ENCODE data around the gene NFATC2IP. TPM values are rescaled to one million over a fixed set of nuclear protein-coding genes. Genes with fewer than 3 reads are reported as not detected.

Gene NFATC2IP
- 18.8 and 23.6 TPM in 2 replicates for total RNA-seq

DNA sequence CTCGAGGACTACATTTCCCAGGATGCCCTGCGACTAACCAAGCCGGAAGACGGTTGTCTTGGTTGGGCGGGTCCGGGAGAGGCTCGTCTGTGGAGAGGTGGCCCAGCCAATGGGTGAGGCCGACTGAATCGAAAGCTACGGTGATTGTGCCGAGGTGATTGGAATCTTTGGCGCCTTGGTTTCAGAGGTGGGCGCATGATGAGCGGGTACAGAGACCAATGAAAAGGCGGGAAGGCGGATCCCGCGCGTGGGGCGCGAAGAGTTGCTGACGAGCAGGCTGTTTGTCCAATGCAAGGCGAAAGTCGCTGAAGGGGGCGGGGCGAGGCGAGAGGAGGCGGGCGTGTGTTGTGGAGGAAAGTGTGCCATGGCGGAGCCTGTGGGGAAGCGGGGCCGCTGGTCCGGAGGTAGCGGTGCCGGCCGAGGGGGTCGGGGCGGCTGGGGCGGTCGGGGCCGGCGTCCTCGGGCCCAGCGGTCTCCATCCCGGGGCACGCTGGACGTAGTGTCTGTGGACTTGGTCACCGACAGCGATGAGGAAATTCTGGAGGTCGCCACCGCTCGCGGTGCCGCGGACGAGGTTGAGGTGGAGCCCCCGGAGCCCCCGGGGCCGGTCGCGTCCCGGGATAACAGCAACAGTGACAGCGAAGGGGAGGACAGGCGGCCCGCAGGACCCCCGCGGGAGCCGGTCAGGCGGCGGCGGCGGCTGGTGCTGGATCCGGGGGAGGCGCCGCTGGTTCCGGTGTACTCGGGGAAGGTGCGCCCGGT, at the start of gene NFATC2IP:
Gene NFATC2IP, plus strand, starts transcription at position 290 of the 762 bp plus-strand sequence. Its CDS starts 75 bp downstream, at position 365.

GRCh38 chr16:28924762-28925385, 25.9 kb upstream of the NFATC2IP start, which contains the start of gene RABEP2:
Gene RABEP2, minus strand, starts transcription at chr16:28925238. Its CDS starts 75 bp downstream, at chr16:28925163.

DNA sequence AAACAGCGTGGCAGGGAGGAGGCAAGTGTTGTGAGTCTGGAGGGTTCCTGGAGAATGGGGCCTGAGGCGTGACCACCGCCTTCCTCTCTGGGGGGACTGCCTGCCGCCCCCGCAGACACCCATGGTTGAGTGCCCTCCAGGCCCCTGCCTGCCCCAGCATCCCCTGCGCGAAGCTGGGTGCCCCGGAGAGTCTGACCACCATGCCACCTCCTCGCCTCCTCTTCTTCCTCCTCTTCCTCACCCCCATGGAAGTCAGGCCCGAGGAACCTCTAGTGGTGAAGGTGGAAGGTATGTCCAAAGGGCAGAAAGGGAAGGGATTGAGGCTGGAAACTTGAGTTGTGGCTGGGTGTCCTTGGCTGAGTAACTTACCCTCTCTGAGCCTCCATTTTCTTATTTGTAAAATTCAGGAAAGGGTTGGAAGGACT, 18.9 kb upstream of the NFATC2IP start, which contains the start of gene CD19:
Gene CD19, plus strand, starts transcription at position 171 of the 425 bp plus-strand sequence. Its CDS starts 30 bp downstream, at position 201.

GRCh38 chr16:28974437-28975157, 23.9 kb downstream of the NFATC2IP start, which contains the start of gene SPNS1:
Gene SPNS1, plus strand, starts transcription at chr16:28974778. Its CDS starts 374 bp downstream, at chr16:28975152.

GRCh38 chr16:28984619-28985135, 33.9 kb downstream of the NFATC2IP start, which contains the start of gene LAT:
Gene LAT, plus strand, starts transcription at chr16:28985052. Its CDS starts 366 bp downstream, at chr16:28985418.

Other genes starting within 250 kb of the NFATC2IP start
- gene EIF3C, start 239.5 kb upstream of the NFATC2IP start, total RNA-seq, result 153 and 209 TPM in 2 replicates
- not detected in 2 replicates for gene NPIPB9, start 199.2 kb upstream of the NFATC2IP start, total RNA-seq
- gene ATXN2L, start 127.9 kb upstream of the NFATC2IP start, total RNA-seq, result 81.7 and 88.1 TPM in 2 replicates
- 216 and 232 TPM in 2 replicates for gene TUFM, start 104.6 kb upstream of the NFATC2IP start, total RNA-seq
- gene SH2B1, start 87.1 kb upstream of the NFATC2IP start, total RNA-seq, result 17.5 and 20.6 TPM in 2 replicates
- gene ATP2A1, start 72.4 kb upstream of the NFATC2IP start, total RNA-seq, result not detected in 2 replicates
- gene RABEP2, start 25.7 kb upstream of the NFATC2IP start, total RNA-seq, result 49.6 and 54.6 TPM in 2 replicates
- not detected in 2 replicates for gene CD19, start 19.0 kb upstream of the NFATC2IP start, total RNA-seq
- gene SPNS1, start 23.8 kb downstream of the NFATC2IP start, total RNA-seq, result 54.0 and 55.2 TPM in 2 replicates
- gene LAT, start 34.1 kb downstream of the NFATC2IP start, total RNA-seq, result 2.4 and 2.7 TPM in 2 replicates

All from mammary microvascular endothelial cell (primary cell).